GM23338 (cell line): ENCODE data around the gene KCNAB1.

Source experiments
- CTCF ChIP-seq, 2 experiments: fragments of 200-600 bp in 1 of 2; sonication (generic) in 1 of 2; conservative IDR thresholded peaks; 2 replicates each; pipeline versions ENCODE4 v1.5.1 to v1.6.1; 2016 to 2017; ENCODE audit warnings: antibody characterized with exemption in 2 of 2, low read depth in 2 of 2, mild to moderate bottlenecking in 2 of 2, moderate library complexity in 1 of 2
- EZH2 ChIP-seq: fragments of 200-600 bp; sonication (generic); IDR thresholded peaks from one replicate; pipeline ENCODE4 v1.8.0; 2017; ENCODE audit warnings: antibody characterized with exemption, mild to moderate bottlenecking, low read depth; ENCODE audit not compliant: unreplicated experiment
- EZH2phosphoT487 ChIP-seq: fragments of 200-600 bp; sonication (generic); IDR thresholded peaks from one replicate; pipeline ENCODE4 v1.8.1; 2018; ENCODE audit warnings: antibody characterized with exemption; ENCODE audit not compliant: unreplicated experiment
- POLR2AphosphoS5 ChIP-seq: IDR thresholded peaks from 2 replicates; pipeline ENCODE4 v1.6.1; 2016; ENCODE audit warnings: antibody characterized with exemption, low read depth
- ZNF114 ChIP-seq: fragments of 250-450 bp; sonication (Bioruptor Pico); IDR thresholded peaks from 2 replicates; pipeline ENCODE4 v1.5.0; 2020; ENCODE audit warnings: mild to moderate bottlenecking, moderate library complexity
- ZNF331 ChIP-seq: fragments of 250-450 bp; sonication (Bioruptor Pico); IDR thresholded peaks from 2 replicates; pipeline ENCODE4 v1.5.0; 2020; ENCODE audit warnings: low read depth, mild to moderate bottlenecking, moderate library complexity
- TF ChIP-seq, protein P1 (sequence below): IDR thresholded peaks from one replicate; pipeline ENCODE4 v1.6.1; 2018; ENCODE audit warnings: antibody characterized with exemption; ENCODE audit not compliant: unreplicated experiment

DNA sequence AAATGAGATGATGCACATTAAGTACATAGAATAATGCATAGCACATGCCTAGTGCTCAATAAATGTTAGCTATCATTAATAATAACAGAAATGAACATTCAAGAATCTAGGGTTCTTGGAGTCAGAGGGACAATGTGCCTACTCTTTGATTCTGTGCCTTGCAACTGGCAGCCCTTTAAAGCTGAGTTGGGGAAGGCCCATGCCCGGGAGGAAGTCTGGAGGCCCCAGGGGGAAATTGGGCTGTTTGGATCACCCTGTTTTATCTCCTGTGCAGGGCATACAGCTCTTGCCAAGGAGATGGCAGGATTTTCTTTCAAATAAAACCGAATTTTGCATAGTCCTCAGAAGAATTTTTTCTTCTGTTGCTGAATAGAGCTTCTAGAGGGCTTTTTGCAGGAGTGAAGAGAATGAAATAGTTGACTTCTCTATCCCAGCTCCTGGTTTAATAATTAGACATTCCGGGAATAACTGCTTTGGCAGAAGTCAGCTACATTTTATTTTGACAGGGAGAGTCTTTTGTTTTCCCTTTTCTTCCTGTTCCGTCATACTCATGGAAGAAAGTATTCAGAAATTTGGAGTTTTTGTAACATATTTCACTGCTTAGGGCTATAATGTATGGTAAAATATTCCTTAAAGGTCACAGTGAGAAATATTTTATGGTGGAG, 18.0 kb upstream of the KCNAB1 start:
- TF ChIP-seq CTCF (conservative IDR thresholded peaks at IDR 0.05; ENCODE audit: low read depth in 2 of 2) (no peak), POLR2AphosphoS5 (no peak), ZNF331 (CRISPR knock-in tag) (no peak), EZH2phosphoT487 (no peak), ZNF114 (CRISPR knock-in tag) (no peak), EZH2 (no peak)
- TF ChIP-seq, protein P1, sequence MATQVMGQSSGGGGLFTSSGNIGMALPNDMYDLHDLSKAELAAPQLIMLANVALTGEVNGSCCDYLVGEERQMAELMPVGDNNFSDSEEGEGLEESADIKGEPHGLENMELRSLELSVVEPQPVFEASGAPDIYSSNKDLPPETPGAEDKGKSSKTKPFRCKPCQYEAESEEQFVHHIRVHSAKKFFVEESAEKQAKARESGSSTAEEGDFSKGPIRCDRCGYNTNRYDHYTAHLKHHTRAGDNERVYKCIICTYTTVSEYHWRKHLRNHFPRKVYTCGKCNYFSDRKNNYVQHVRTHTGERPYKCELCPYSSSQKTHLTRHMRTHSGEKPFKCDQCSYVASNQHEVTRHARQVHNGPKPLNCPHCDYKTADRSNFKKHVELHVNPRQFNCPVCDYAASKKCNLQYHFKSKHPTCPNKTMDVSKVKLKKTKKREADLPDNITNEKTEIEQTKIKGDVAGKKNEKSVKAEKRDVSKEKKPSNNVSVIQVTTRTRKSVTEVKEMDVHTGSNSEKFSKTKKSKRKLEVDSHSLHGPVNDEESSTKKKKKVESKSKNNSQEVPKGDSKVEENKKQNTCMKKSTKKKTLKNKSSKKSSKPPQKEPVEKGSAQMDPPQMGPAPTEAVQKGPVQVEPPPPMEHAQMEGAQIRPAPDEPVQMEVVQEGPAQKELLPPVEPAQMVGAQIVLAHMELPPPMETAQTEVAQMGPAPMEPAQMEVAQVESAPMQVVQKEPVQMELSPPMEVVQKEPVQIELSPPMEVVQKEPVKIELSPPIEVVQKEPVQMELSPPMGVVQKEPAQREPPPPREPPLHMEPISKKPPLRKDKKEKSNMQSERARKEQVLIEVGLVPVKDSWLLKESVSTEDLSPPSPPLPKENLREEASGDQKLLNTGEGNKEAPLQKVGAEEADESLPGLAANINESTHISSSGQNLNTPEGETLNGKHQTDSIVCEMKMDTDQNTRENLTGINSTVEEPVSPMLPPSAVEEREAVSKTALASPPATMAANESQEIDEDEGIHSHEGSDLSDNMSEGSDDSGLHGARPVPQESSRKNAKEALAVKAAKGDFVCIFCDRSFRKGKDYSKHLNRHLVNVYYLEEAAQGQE, result no peak
